HG03342 (cell line): ENCODE data around the gene CCDC77.
"Not testable (repeated sequence)": the region's sequence is repeated elsewhere in the genome, so short reads cannot be mapped to it uniquely, and the experiment has no call there.

Source experiments
- ATAC-seq: cut with Tn5 transposase; IDR thresholded peaks from one replicate; pipeline ENCODE4 v1.9.1; 2021; ENCODE audit warnings: mild to moderate bottlenecking, moderate library complexity; ENCODE audit not compliant: unreplicated experiment

The CCDC77 gene

GRCh38 chr12:401235-402028 is at the start of gene CCDC77:
TSS of gene CCDC77 (plus strand) at chr12:401644. CDS start at chr12:409384, 7,740 bp downstream.
- ATAC-seq = peak; percentile 95

- no peak for ATAC-seq
Observed at GRCh38 chr12:356276-356988, 45.0 kb upstream of the CCDC77 start.

GRCh38 chr12:359091-359490 is 42.4 kb upstream of the CCDC77 start:
- no peak for ATAC-seq

- ATAC-seq = no peak
Observed at GRCh38 chr12:366820-367219, 34.6 kb upstream of the CCDC77 start.

- ATAC-seq = no peak
Observed at GRCh38 chr12:367972-368371, 33.5 kb upstream of the CCDC77 start.

GRCh38 chr12:370739-371485 is 30.5 kb upstream of the CCDC77 start:
- not testable (repeated sequence) for ATAC-seq

- ATAC-seq = no peak
Observed at GRCh38 chr12:386651-387050, 14.8 kb upstream of the CCDC77 start.

GRCh38 chr12:388012-388411 is 13.4 kb upstream of the CCDC77 start:
- ATAC-seq = no peak

GRCh38 chr12:388541-389141 is 12.8 kb upstream of the CCDC77 start:
- ATAC-seq = peak; percentile 28

GRCh38 chr12:389142-390096 is 12.0 kb upstream of the CCDC77 start, which contains the start of gene KDM5A:
TSS of gene KDM5A (minus strand) at chr12:389320. CDS start at chr12:389091, 229 bp downstream.
- peak; percentile 89 for ATAC-seq

- no peak for ATAC-seq
Observed at GRCh38 chr12:400828-401227, 616 bp upstream of the CCDC77 start.

- no peak for ATAC-seq
Observed at GRCh38 chr12:402029-402389, 565 bp downstream of the CCDC77 start.

GRCh38 chr12:414859-415258 is 13.4 kb downstream of the CCDC77 start:
- ATAC-seq = no peak

- ATAC-seq = no peak
Observed at GRCh38 chr12:418432-418831, 17.0 kb downstream of the CCDC77 start.

- no peak for ATAC-seq
Observed at GRCh38 chr12:422526-422925, 21.1 kb downstream of the CCDC77 start.

GRCh38 chr12:435737-436136 is 34.3 kb downstream of the CCDC77 start:
- not testable (repeated sequence) for ATAC-seq

- no peak for ATAC-seq
Observed at GRCh38 chr12:442235-442884, 40.9 kb downstream of the CCDC77 start.

- ATAC-seq = no peak
Observed at GRCh38 chr12:447141-447540, 45.7 kb downstream of the CCDC77 start.

GRCh38 chr12:449203-449602 is 47.8 kb downstream of the CCDC77 start:
- no peak for ATAC-seq
